DND-41 (cell line): ENCODE results near the gene FANCB.

ENCODE experiments used
- ATAC-seq: fragments of 200-7000 bp; cut with Tn5 transposase; 3 replicates; pipeline ENCODE4 v1.9.1; 2021; ENCODE audit warnings: low read depth; ENCODE audit not compliant: insufficient read depth
- DNase-seq: peaks from one replicate; pipeline ENCODE4 v3.0.0-alpha.2; 2020
- H2AFZ ChIP-seq: 2 replicates; pipeline ENCODE4 v1.6.0; 2012; ENCODE audit warnings: low read depth, low read length
- H3K27ac ChIP-seq: 2 replicates; pipeline ENCODE4 v1.5.1; 2012; ENCODE audit warnings: low read length, inconsistent platforms
- H3K27me3 ChIP-seq: fragments of 200-600 bp; sonication (generic); 2 replicates; pipeline ENCODE4 v1.6.0; 2012; ENCODE audit warnings: low read length, mild to moderate bottlenecking, inconsistent platforms; ENCODE audit not compliant: insufficient read depth, poor library complexity
- H3K36me3 ChIP-seq: 2 replicates; pipeline ENCODE4 v1.5.1; 2012; ENCODE audit warnings: low read length, inconsistent platforms; ENCODE audit not compliant: insufficient read depth
- H3K4me1 ChIP-seq: 2 replicates; pipeline ENCODE4 v1.5.1; 2012; ENCODE audit warnings: mild to moderate bottlenecking, low read length; ENCODE audit not compliant: insufficient read depth
- H3K4me2 ChIP-seq: 2 replicates; pipeline ENCODE4 v1.6.0; 2012; ENCODE audit warnings: mild to moderate bottlenecking, moderate library complexity, low read length, inconsistent platforms; ENCODE audit not compliant: insufficient read depth
- H3K4me3 ChIP-seq, 2 experiments: fragments of 200-600 bp in 1 of 2; shearing (Covaris generic) in 1 of 2; 2 replicates each; pipeline ENCODE4 v1.5.1; 2012 to 2016; ENCODE audit warnings: inconsistent platforms in 2 of 2, low read length in 2 of 2, mild to moderate bottlenecking in 2 of 2, low read depth in 1 of 2, moderate library complexity in 1 of 2
- H3K79me2 ChIP-seq: 2 replicates; pipeline ENCODE4 v1.6.0; 2012; ENCODE audit warnings: low read length, inconsistent platforms; ENCODE audit not compliant: insufficient read depth
- H3K9ac ChIP-seq: 2 replicates; pipeline ENCODE4 v1.6.0; 2012; ENCODE audit warnings: low read depth, mild to moderate bottlenecking, inconsistent platforms, low read length, moderate library complexity
- H3K9me3 ChIP-seq: 2 replicates; pipeline ENCODE4 v1.5.1; 2012; ENCODE audit warnings: low read length, moderate library complexity, mild to moderate bottlenecking, inconsistent platforms; ENCODE audit not compliant: insufficient read depth, severe bottlenecking
- H4K20me1 ChIP-seq: 2 replicates; pipeline ENCODE4 v1.6.0; 2012; ENCODE audit warnings: low read length; ENCODE audit not compliant: insufficient read depth
- CTCF ChIP-seq: IDR thresholded peaks from 2 replicates; pipeline ENCODE4 v1.5.1; 2012; ENCODE audit warnings: borderline replicate concordance, low read length, moderate library complexity, mild to moderate bottlenecking; ENCODE audit not compliant: poor library complexity, severe bottlenecking; ENCODE audit errors: extremely low read depth
- EZH2 ChIP-seq: IDR thresholded peaks from 3 replicates; pipeline ENCODE4 v1.6.1; 2012; ENCODE audit warnings: borderline replicate concordance, low read depth, mild to moderate bottlenecking, moderate library complexity, low read length, inconsistent platforms; ENCODE audit not compliant: severe bottlenecking

FANCB gene

GRCh38 chrX:14872851-14873675, at the start of gene FANCB, which contains the start of gene MOSPD2:
Gene FANCB, minus strand, starts transcription at chrX:14873069. Its CDS starts 7,559 bp downstream, at chrX:14865510.
Gene MOSPD2, plus strand, starts transcription at chrX:14873421. Its CDS starts 108 bp downstream, at chrX:14873529.
- Histone ChIP-seq H3K9me3 (no peaks in the 10 kb centered on the region), H2AFZ (peak within 1 kb of the TSS; percentile 91), H3K4me3 (peak within 1 kb of the TSS; percentile 60 to 96), H4K20me1 (no peaks in the 10 kb centered on the region), H3K36me3 (peaks cover 8% of the 10 kb centered on the region), H3K4me1 (peaks cover 39% of the 10 kb centered on the region), H3K9ac (peak within 1 kb of the TSS; percentile 85), H3K27me3 (no peaks in the 10 kb centered on the region), H3K27ac (peak within 1 kb of the TSS; percentile 93), H3K79me2 (peaks cover 60% of the 10 kb centered on the region), H3K4me2 (peak within 1 kb of the TSS; percentile 92)
- ATAC-seq (peak; percentile 92), DNase-seq (peak; percentile 96)
- TF ChIP-seq CTCF (no peak), EZH2 (no peak)

- Histone ChIP-seq H2AFZ (no peak overlapping the region), H4K20me1 (no peaks in the 10 kb centered on the region), H3K36me3 (no peaks in the 10 kb centered on the region), H3K27me3 (no peaks in the 10 kb centered on the region), H3K9ac (no peak overlapping the region), H3K79me2 (no peaks in the 10 kb centered on the region), H3K4me2 (no peak overlapping the region), H3K27ac (no peak overlapping the region), H3K4me3 (no peak overlapping the region), H3K9me3 (no peaks in the 10 kb centered on the region), H3K4me1 (no peaks in the 10 kb centered on the region)
- ATAC-seq: no peak
- no peak for TF ChIP-seq EZH2
- DNase-seq: no peak
Measured at GRCh38 chrX:14922437-14922836, 49.6 kb upstream of the FANCB start.

GRCh38 chrX:14920196-14920595, 47.3 kb upstream of the FANCB start:
- DNase-seq: no peak
- Histone ChIP-seq H3K9ac (no peak overlapping the region), H3K36me3 (peaks cover 12% of the 10 kb centered on the region; the same call in 1 of the 2 replicates), H3K9me3 (no peaks in the 10 kb centered on the region), H3K79me2 (no peaks in the 10 kb centered on the region), H3K4me2 (no peak overlapping the region), H4K20me1 (no peaks in the 10 kb centered on the region), H2AFZ (no peak overlapping the region), H3K4me1 (no peaks in the 10 kb centered on the region), H3K27me3 (no peaks in the 10 kb centered on the region), H3K4me3 (no peak overlapping the region), H3K27ac (no peak overlapping the region)
- TF ChIP-seq EZH2 (no peak), CTCF (no peak)
- no peak for ATAC-seq

GRCh38 chrX:14919407-14919806, 46.5 kb upstream of the FANCB start:
- Histone ChIP-seq H3K36me3 (peaks cover 12% of the 10 kb centered on the region; the same call in 1 of the 2 replicates), H3K9ac (no peak overlapping the region), H3K27ac (no peak overlapping the region), H3K79me2 (no peaks in the 10 kb centered on the region), H3K4me1 (no peaks in the 10 kb centered on the region), H3K4me2 (no peak overlapping the region), H3K9me3 (no peaks in the 10 kb centered on the region), H3K4me3 (no peak overlapping the region), H4K20me1 (no peaks in the 10 kb centered on the region), H2AFZ (no peak overlapping the region), H3K27me3 (no peaks in the 10 kb centered on the region)
- DNase-seq (no peak), ATAC-seq (no peak)
- TF ChIP-seq EZH2 (no peak), CTCF (no peak)
